CD4-positive, alpha-beta T cell treated with Interleukin-4 for 4 hours (primary cell): Measurements from ENCODE around the gene MRPL46.
"Not testable (repeated sequence)": the region's sequence is repeated elsewhere in the genome, so short reads cannot be mapped to it uniquely, and the experiment has no call there.

ENCODE experiments used
- DNase-seq: peaks from one replicate; pipeline ENCODE4 v3.0.0-alpha.2; 2020

Gene MRPL46

GRCh38 chr15:88477904-88478303 is 10.7 kb upstream of the MRPL46 start:
- DNase-seq = no peak

GRCh38 chr15:88477126-88477525 is 9.9 kb upstream of the MRPL46 start:
- no peak for DNase-seq

GRCh38 chr15:88476635-88477060 is 9.5 kb upstream of the MRPL46 start:
- peak; percentile 17 for DNase-seq

GRCh38 chr15:88473661-88474293 is 6.6 kb upstream of the MRPL46 start:
- DNase-seq = not testable (repeated sequence)

GRCh38 chr15:88472225-88472624 is 5.0 kb upstream of the MRPL46 start:
- DNase-seq = no peak

GRCh38 chr15:88470625-88471372 is 3.6 kb upstream of the MRPL46 start:
- no peak for DNase-seq

- no peak for DNase-seq
These were observed 2.1 kb upstream of the MRPL46 start for GRCh38 chr15:88469321-88469720.

- not testable (repeated sequence) for DNase-seq
These were observed 1.5 kb upstream of the MRPL46 start for GRCh38 chr15:88468721-88469120.

GRCh38 chr15:88467935-88468528 is 844 bp upstream of the MRPL46 start:
- DNase-seq = no peak

GRCh38 chr15:88465633-88466224 is 1.5 kb downstream of the MRPL46 start:
- DNase-seq = no peak

- no peak for DNase-seq
These were observed 3.2 kb downstream of the MRPL46 start for GRCh38 chr15:88463870-88464532.

- DNase-seq = no peak
These were observed 10.5 kb downstream of the MRPL46 start for GRCh38 chr15:88456733-88457132.

- peak; percentile 2 for DNase-seq
These were observed 12.0 kb downstream of the MRPL46 start for GRCh38 chr15:88454867-88455810.

GRCh38 chr15:88454236-88454635 is 13.0 kb downstream of the MRPL46 start:
- DNase-seq = no peak

- DNase-seq = no peak
These were observed 13.5 kb downstream of the MRPL46 start for GRCh38 chr15:88453651-88454050.

GRCh38 chr15:88450125-88450798 is 16.9 kb downstream of the MRPL46 start:
- DNase-seq = no peak

GRCh38 chr15:88449581-88449980 is 17.6 kb downstream of the MRPL46 start:
- DNase-seq = no peak

- no peak for DNase-seq
These were observed 18.2 kb downstream of the MRPL46 start for GRCh38 chr15:88448991-88449461.

- DNase-seq = no peak
These were observed 19.4 kb downstream of the MRPL46 start for GRCh38 chr15:88447741-88448140.

GRCh38 chr15:88447206-88447605 is 20.0 kb downstream of the MRPL46 start:
- DNase-seq = no peak

GRCh38 chr15:88441076-88441730 is 26.0 kb downstream of the MRPL46 start:
- no peak for DNase-seq
